Measurements from ENCODE around the gene CDHR1.
A peak's percentile ranks its signal among the peaks of the same experiment; 100 is the strongest.
"Not testable (repeated sequence)": the region's sequence is repeated elsewhere in the genome, so short reads cannot be mapped to it uniquely, and the experiment has no call there.

Gene CDHR1
- 0.31 to 1.1 reads per million in 2 donors for total RNA-seq

DNA sequence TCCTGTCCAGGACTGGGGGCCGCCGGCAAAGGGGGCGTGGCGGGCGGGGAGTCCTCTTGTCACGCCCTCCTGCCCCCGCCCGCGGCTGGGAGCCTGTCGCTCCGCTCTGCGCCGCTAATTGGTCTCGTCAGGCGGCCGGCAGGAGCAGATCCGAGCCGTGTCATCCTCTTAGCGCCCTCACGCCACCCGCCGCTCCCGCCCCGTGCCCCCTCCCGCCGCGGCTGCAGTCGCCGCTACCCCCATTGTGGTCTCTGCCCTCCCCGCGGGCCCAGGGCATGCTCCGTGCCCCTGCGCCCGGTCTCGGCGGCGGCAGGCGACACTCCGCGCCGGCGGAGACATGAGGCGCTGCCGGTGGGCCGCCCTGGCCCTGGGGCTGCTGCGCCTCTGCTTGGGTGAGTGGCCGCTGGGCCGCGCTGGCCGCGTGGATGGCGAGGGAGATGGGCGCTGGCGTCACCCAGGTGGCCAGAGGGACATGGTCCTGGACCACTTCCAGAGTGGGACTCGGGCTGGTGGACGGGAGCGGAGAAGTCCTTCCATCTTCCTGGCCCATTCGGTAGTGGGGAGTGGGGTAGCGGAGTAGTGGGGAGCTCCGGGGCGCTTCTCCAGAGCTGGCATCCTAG, at the start of gene CDHR1:
Gene CDHR1 (plus strand): TSS at position 114 of the 620 bp plus-strand sequence. CDS start 224 bp downstream, at position 338.
- DNase-seq = peak in 3 of 5 experiments; percentile 18 to 55 (median 33)

DNA sequence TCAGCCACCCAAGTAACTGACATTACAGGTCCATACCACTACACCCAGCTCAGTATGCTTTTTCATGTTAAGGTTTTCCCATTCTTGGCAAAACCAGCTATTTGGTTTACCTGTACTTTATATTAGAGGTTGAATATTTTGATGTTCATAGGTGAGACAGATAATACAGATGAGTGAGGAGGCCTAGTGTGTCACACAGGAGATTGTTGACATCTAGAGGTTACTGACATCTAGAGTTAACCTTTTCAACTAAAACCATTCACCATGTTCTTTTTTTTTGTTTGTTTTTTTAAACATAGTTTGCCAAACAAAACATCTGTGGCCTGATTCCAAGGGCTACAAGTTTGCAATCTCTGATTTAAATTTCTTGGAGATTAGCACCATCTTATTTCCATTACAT, 47.0 kb upstream of the CDHR1 start:
- no peak for DNase-seq

DNA sequence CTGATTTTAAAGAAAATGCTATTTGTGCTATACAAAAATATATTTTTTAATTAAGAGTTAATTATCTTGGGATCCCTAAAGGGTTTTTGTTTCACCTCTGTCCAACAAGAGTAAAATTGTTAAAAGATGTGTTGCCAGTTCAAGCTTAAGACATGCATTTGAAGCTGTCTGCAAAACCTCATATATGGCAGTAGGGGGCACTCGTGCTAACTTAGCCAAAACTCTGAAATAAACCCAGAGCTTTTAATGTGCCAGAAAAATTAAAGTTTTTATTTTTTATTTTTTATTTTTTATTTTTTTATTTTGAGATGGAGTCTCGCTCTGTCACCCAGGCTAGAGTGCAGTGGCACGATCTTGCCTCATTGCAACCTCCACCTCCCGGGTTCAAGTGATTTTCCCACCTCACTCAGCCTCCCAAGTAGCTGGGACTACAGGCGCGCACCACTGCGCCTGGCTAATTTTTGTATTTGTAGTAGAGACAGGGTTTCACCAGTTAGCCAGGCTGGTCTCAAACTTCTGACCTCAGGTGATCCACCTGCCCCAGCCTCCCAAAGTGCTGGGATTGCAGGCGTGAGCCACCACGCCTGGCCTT, 46.2 kb upstream of the CDHR1 start:
- DNase-seq = peak in 2 of 5 experiments; percentile 26 to 59

DNA sequence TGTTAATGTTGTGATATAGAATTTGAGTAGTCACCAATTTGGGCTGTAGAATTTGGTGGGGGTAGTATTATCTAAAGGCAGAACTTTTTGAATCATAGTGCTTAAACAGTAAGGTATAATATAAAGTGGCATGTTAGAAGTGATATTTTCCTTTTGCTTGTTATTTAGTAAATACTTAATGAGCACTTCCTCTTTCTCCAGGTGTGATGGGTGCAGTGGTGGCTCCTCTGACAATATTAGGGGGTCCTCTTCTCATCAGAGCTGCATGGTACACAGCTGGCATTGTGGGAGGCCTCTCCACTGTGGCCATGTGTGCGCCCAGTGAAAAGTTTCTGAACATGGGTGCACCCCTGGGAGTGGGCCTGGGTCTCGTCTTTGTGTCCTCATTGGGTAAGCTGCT, 44.5 kb upstream of the CDHR1 start:
- no peak for DNase-seq

DNA sequence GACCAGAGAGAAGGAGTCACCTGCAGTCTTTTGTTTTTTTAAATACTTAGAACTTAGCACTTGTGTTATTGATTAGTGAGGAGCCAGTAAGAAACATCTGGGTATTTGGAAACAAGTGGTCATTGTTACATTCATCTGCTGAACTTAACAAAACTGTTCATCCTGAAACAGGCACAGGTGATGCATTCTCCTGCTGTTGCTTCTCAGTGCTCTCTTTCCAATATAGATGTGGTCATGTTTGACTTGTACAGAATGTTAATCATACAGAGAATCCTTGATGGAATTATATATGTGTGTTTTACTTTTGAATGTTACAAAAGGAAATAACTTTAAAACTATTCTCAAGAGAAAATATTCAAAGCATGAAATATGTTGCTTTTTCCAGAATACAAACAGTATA, 41.6 kb upstream of the CDHR1 start:
- no peak for DNase-seq

DNA sequence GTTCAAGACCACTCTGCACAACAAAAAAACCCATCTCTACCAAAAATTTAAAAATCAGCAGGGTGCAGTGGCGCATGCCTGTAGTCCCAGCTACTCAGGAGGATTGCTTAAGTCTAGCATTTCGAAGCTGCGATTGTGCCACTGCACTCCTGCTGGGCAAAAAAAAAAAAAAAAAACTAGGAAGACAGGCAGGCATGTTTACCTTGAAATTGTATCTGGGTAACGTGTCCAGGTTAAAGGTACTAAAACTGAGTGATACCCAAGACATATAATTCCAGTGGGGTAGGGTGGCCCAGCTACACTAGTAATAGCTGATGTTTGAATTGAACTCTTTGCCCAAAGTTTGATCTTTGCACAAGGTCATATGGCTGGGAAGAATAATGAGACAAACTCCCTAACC, 38.8 kb upstream of the CDHR1 start:
- DNase-seq = no peak

DNA sequence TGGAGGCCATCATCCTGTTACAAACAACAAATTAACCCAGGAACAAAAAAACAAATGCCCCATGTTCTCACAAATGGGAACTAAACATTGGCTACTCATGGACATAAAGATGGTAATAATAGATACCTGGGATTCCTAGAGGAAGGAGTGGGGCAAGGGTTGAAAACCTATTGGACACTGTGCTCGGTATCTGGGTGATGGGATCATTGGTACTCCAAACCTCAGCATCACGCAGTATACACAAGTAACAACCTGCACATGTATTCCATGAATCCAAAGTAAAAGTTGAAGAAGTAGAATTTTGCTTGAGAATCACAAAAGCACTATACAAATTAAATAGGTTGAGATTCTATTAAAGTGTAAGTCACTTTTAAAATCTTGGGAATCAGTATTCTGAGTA, 38.3 kb upstream of the CDHR1 start:
- DNase-seq = no peak

DNA sequence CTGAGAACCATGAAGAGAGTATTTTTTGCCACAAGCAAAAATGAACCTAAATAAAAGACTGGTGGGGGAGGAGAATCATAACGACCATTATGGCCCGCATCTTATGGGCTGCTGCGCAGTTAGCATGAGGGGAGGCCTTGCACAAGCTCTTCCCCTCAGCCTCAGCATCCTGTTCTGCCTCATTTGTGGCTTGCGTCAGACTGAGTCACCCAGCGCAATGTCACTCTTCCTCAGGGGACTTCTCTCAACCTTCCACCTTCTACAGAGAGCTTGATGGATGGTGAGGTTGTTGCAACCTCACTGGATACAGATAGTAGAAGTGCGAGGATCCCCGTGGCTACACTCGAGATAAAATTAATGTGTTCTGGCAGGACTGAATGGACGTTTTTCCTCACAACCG, 37.6 kb upstream of the CDHR1 start:
- DNase-seq = peak in 1 of 5 experiments; percentile 49

DNA sequence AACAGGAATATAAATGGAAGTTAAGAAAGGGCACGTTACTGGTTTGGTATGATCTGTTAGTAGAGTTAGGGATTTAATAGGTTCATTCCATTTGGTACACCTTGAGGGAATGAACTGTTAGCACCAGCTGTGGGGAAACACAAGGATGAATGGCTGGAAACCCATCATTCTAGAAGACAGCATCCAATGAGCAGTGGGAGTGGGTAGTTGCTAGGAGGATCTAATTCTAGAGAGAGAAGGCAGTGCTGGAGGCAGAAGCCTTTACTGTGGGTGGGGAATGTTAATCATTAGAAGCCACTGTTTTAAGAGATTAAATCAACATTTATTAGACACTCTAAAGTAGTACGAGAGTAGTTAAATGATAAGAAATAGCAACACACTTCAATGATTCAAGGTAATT, 36.3 kb upstream of the CDHR1 start:
- no peak for DNase-seq

DNA sequence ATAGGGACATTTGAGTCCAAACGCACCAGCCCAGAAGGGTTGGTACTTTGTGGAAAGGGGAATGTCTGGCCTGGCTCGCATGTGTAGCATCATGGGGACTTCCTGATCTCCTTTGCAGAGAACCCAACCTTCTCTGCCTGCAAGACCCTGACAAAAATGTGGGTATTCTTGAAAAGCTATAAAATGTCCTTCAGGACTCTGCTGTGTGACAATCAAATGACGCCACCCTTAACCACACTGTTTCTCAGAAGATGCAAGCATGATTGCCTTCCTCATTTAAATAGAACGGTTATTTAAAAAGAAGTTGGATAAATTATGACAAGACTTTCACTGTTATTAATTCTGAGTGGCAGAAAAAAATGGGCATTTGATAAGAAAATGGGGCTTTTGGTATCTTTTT, 35.8 kb upstream of the CDHR1 start:
- no peak for DNase-seq

DNA sequence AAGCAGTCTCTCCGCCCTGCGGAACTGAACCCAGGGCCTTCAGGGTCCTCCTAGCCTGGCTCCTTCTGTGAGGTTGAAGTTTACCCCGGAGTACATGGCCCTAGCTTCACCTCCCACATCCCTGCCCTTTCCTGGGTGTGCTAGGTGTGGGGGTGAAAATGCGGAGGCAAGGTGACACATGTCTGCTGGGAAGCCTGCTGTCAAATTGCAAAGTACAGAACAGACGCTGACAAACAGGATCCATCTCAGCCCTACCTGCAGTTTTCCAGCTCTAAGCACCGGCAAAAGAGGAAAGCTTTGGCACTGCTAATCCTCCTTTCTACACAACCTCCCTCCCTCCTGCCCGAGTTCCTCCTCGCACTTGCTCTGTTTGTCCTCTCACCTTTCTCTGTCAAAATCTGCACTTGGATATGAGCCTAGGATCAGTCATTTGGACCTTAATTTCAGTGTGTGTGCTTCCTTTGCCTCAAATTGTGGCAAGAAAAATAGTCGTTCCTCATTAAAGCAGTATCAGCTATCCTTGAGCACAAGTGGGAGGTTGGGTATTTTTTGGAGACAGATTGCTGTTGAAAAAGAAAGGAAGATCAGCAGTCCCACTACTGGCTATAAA, 35.2 kb upstream of the CDHR1 start:
- no peak for DNase-seq

DNA sequence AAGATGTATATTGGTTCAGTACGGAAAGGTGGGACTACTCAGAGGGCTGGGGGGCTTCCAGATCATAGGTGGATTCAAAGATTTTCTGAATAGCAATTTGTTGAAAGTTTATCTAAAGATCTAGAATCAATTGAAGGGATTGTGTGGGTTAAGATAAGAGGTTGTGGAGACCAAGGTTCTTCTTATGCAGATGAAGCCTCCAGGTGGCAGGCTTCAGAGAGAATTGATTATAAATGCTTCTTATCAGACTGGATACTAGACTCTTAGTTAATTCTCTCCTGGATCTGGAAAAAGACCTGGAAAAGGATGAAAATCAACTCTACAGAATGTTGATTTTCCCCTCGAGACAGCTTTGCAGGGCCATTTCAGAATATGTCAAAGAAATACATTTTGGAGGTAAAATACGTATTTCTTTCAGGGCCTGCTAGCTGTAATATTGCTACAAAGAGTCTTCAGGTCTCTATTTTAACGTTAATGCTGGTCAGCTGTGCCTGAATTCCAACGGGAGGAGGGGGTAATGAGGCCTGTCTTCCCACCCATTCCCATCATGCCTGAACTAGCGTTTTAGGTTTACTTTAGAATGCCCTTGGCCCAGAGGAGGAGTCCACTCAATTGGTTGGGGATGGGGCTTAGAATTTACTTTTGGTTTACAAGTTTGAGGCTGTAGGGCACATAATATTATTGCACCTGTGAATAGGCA, 33.5 kb upstream of the CDHR1 start:
- no peak for DNase-seq

DNA sequence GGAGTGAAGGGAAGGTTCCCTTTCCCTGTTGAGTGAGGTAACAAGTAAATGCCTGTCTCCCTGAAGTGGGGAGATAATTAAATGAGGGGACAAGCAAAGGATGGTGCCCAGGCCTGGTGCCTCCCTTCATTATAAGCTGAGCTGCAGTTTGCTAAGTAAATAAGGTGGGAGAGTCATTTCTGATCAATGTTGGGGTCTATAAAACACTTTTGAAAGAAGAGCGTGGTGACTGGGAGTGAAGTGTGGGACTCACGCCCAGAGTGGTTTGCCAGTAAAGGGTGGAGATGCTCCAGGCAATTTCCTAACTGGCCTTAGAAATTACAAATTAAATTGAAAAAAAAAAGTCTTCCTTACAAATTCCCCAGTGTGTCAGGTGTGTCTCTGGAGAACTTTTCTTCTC, 30.3 kb upstream of the CDHR1 start:
- DNase-seq = no peak

DNA sequence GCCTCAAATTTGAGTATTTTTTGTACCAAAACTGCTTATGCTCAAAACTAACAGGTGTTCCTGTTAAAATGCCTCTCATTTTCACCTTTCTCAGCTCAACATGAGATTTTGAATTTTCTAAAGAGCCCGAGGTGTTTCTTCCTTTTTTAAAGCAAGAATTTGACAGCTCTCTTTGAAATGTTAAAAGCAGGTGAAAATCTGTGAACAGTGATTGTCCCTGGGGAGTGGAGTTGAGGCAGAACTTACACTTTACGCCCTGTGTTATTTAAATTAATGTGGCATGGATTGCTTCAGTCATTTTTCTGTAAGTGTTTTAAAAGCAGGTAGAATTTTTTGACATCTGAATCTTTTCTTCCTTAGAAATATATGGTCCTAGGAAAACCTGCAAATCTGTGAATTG, 29.9 kb upstream of the CDHR1 start:
- DNase-seq = no peak

DNA sequence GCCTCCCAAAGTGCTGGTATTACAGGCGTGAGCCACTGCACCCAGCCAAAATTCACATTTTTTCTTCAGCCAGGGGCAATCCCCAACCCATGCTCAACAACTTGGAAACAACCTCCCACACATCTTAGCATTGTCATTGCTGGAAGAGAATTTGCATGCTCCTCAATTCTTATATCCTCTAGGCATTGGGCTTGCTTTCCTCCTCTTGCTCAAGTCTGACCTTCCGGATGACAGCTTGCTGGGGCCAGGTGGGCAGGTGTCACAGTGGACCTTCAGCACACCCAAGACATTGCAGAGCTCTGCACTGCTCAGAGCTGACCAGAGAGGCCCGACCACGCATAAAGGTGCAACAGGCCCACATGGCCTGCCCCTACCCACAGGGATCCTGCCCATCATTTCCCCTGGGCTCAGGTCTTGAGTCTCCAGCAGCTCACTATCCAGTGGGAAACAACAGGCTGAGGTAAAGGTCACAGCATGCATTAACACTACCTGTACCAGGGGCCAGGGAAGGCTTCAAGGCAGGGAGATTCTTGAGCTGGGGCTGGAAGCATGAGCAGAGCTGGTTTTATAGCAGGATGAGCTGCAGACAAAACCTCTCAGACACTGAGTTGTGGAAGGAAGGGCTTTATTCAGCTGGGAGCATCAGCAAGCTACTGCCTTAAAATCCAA, 27.6 kb upstream of the CDHR1 start:
- DNase-seq = no peak

DNA sequence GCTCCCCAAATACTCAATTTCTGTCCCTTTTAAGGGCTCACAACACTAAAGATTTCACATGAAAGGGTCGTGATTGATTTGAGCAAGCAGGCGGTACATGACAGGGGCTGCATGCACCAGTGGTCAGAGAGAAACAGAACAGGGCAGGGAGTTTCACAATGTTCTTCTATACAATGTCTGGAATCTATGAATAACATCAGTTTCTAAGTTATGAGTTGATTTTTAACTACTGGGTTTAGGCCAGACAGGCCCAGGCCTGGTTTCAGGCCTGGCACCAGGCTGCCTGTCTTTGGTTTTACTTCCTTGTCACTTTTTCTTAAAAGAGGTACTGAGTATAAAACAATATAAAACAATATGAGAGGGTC, 27.1 kb upstream of the CDHR1 start:
- not testable (repeated sequence) for DNase-seq

DNA sequence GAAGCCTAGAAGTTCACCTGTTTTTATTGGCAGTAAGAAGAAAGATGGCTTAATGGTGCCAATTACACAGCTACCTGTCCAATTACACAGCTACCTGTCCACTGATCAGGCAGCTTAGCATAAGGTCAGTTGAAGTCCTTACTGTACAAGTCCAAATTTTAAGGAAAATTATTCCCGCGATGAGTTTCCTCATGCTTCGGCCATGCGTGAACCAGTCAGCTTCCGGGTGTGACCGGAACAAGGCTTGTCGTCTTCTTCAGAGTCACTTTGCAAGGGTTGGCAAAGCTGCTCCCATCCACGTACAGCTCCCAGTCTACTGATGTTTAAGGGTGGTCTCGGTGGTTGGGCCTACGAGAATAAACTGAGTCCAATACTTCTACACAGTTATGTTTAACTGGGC, 26.0 kb upstream of the CDHR1 start:
- DNase-seq = not testable (repeated sequence)

DNA sequence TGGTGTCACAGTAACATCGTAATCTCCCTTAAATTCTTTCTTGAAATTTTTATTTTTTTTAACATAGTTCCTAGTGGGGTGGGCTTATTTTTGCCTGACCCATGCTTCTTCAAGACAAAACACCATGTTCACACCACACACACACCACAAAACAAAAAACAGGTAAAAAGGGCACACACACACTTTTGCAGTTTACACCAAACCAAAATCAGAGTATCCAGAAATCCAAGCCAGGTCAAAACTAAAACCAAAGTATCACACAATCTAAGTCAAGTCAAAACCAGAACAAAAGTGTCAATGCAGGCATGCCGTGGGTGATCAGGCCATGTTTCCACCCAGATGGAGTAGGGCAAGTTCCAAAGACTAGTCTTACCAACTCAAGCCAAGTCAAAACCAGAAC, 23.1 kb upstream of the CDHR1 start:
- DNase-seq = not testable (repeated sequence)

DNA sequence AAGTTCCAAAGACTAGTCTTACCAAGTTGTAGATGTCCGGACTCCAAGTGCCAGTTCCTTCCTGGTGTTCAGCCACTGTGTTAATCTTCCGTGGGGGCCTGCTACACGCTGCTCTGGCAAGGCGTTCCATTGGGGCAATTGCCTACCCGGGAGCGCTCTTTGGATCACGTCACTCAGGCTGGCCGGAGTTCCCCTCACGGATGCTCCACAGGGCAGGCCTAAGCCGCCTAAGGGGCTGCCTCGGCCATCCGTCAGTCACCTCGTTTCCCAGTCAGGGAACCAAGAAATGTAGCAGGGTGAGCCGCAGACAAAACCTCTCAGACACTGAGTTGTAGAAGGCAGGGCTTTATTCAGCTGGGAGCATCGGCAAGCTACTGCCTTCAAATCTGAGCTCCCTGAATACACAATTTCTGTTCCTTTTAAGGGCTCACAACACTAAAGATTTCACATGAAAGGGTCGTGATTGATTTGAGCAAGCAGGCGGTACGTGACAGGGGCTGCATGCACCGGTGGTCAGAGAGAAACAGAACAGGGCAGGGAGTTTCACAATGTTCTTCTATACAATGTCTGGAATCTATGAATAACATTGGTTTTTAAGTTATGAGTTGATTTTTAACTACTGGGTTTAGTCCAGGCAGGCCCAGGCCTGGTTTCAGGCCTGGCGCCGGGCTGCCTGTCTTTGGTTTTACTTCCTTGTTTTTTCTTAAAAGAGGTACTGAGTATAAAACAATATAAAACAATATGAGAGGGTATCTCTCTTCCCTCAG, 22.5 kb upstream of the CDHR1 start:
- not testable (repeated sequence) for DNase-seq

DNA sequence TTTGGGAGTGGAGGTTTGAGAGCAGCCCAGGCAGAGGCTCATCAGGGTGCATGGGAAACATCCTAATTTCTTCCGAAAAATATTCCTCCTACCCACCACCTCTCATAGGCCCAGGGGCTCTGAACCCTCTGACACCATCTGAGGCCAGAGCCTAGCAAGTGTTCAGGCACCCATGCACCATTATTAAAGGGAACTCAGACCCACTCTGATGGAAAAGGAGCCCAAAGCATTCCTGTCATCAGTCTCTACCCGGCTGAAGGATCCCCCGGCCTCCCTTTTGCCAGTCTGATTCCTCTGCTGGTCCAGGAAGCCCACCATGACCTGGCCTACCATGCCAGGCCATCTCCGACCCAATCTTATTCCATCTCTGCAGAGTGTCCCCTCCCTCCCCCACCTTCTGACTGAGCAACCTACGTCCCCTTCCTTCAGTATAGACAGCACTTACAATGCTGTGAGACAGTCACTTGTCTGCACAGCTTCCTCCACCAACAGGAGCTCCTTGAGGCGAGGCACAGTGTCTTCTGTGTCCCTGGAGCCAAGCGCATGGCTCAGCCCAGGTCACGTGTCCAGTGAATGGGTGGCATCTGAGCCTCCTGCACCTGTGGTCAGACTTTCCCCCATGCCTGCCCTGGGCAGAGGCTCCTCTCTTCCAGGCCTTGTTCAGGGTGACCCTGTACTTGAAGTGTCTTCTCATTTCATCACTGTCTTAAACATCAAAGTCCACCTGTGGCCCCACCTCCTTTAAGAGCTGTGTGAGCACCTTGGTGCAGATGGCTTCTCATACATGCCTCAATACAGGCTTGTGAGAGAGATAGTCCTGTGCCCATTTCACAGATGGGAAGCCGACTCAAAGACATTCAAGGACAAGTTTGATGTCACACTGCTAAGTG, 21.6 kb upstream of the CDHR1 start:
- no peak for DNase-seq

DNA sequence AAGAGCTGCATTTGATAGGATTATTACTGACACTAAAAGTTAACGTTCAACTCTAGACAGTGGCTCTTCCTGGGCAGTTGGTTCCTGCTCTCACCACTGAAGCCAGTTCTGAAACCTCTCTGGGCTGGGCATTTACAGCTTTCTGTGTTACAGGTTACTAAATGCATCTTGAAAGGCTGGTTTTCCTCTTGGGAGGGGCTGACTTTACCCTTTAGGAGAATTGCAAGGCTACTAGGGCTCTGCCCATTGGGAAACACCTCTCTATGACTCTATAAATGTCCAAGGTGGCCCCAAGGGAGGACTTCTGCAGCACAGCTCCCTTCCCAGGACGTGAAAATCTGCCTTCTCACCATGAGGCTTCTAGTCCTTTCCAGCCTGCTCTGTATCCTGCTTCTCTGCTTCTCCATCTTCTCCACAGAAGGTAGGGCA, 20.8 kb upstream of the CDHR1 start, which contains the start of gene GPR15LG:
Gene GPR15LG (plus strand): TSS at position 301 of the 429 bp plus-strand sequence. CDS start 51 bp downstream, at position 352.
- no peak for DNase-seq
